HCT116 (cell line): ENCODE data around the gene SARS1. TPM values are rescaled to one million over a fixed set of nuclear protein-coding genes. Genes with fewer than 3 reads are reported as not detected.

Experiments
- ATAC-seq: fragments of 200-7000 bp; cut with Tn5 transposase; 2 replicates; pipeline ENCODE4 v1.9.1; 2020; ENCODE audit warnings: mild to moderate bottlenecking, moderate library complexity
- BruUV-seq: library from RNA; stranded (reverse); fragments of 400-500 nt; replicated peaks from 2 replicates; lab custom pipeline; 2021; lab: Mats Ljungman, UMichigan
- CTCF ChIA-PET: fragments of 300-600 bp; sonication (Branson Sonifier 250); formaldehyde crosslinking; loops from one replicate; lab custom pipeline; 2021; ENCODE audit warnings: antibody characterized with exemption; lab: Charles Lee
- POLR2A ChIA-PET: fragments of 300-600, 350-600 bp; sonication (Branson Sonifier 250); formaldehyde crosslinking; loops from one replicate; lab custom pipeline; 2021; ENCODE audit warnings: antibody characterized with exemption; lab: Charles Lee
- RAD21 ChIA-PET, 2 experiments: fragments of 300-600 bp; sonication (Branson Sonifier 250); formaldehyde crosslinking; loops; one replicate each; lab custom pipeline; 2023; ENCODE audit warnings: low total read pairs in 2 of 2; ENCODE audit not compliant: uncharacterized antibody in 2 of 2, unreplicated experiment in 2 of 2, low non-redundant PET in 1 of 2; lab: Charles Lee
- DNase-seq: peaks from one replicate; pipeline ENCODE4 v3.0.0-alpha.2; 2010; ENCODE audit warnings: low read depth, low spot score
- H2AFZ ChIP-seq: fragments of 200-600 bp; shearing (Covaris generic), sonication (generic); 2 replicates; pipeline ENCODE4 v1.6.1; 2017; ENCODE audit warnings: low read depth, mixed run types, mixed read lengths, antibody characterized with exemption, low read length; ENCODE audit not compliant: poor library complexity, severe bottlenecking
- H3K27ac ChIP-seq: 2 replicates; pipeline ENCODE4 v1.5.1; 2012; ENCODE audit warnings: low read depth, low read length
- H3K27me3 ChIP-seq: fragments of 200-600 bp; sonication (generic); 2 replicates; pipeline ENCODE4 v1.6.1; 2016; ENCODE audit warnings: mixed run types, low read length, mixed read lengths; ENCODE audit not compliant: insufficient read depth
- H3K36me3 ChIP-seq, 2 experiments: fragments of 200-500 bp in 1 of 2; fragments of 200-600 bp in 1 of 2; sonication (Bioruptor generic) in 1 of 2; sonication (generic) in 1 of 2; 2 replicates each; pipeline versions ENCODE4 v1.5.1 to v1.6.1; 2014 to 2016; ENCODE audit warnings: low read length in 2 of 2, inconsistent platforms in 1 of 2, mixed read lengths in 1 of 2, mixed run types in 1 of 2; ENCODE audit not compliant: insufficient read depth in 2 of 2, control insufficient read depth in 1 of 2
- H3K4me1 ChIP-seq, 2 experiments: fragments of 200-600 bp in 1 of 2; sonication (generic) in 1 of 2; 2 replicates each; pipeline versions ENCODE4 v1.5.1 to v1.6.1; 2012 to 2017; ENCODE audit warnings: low read length in 2 of 2, inconsistent platforms in 1 of 2, mild to moderate bottlenecking in 1 of 2, mixed read lengths in 1 of 2, mixed run types in 1 of 2, moderate library complexity in 1 of 2; ENCODE audit not compliant: insufficient read depth in 2 of 2, control insufficient read depth in 1 of 2
- H3K4me2 ChIP-seq: fragments of 200-600 bp; sonication (generic); 2 replicates; pipeline ENCODE4 v1.6.1; 2017; ENCODE audit warnings: mixed run types, low read length, mixed read lengths
- H3K4me3 ChIP-seq, 2 experiments: fragments of 200-600 bp in 1 of 2; sonication (generic) in 1 of 2; replicated peaks in 1 of 2; 2 replicates each; pipeline ENCODE4 v1.5.1; 2011 to 2016; ENCODE audit warnings: low read length in 2 of 2, control low read depth in 1 of 2, low read depth in 1 of 2, mild to moderate bottlenecking in 1 of 2, mixed read lengths in 1 of 2, mixed run types in 1 of 2
- H3K79me2 ChIP-seq: fragments of 200-600 bp; sonication (generic); 2 replicates; pipeline ENCODE4 v1.6.1; 2017; ENCODE audit warnings: mild to moderate bottlenecking, mixed run types, low read length, moderate library complexity, mixed read lengths; ENCODE audit not compliant: insufficient read depth
- H3K9ac ChIP-seq: fragments of 200-600 bp; sonication (generic); 2 replicates; pipeline ENCODE4 v1.6.1; 2016; ENCODE audit warnings: low read length, mixed read lengths
- H3K9me2 ChIP-seq: fragments of 200-600 bp; sonication (generic), shearing (Covaris generic); 2 replicates; pipeline ENCODE4 v1.6.1; 2017; ENCODE audit warnings: mixed run types, mild to moderate bottlenecking, moderate library complexity; ENCODE audit not compliant: insufficient read depth
- H3K9me3 ChIP-seq, 2 experiments: fragments of 200-500 bp in 1 of 2; fragments of 200-600 bp in 1 of 2; sonication (Bioruptor generic) in 1 of 2; sonication (generic) in 1 of 2; 2 replicates each; pipeline ENCODE4 v1.6.1; 2014 to 2017; ENCODE audit warnings: low read length in 2 of 2, mixed read lengths in 2 of 2, inconsistent platforms in 1 of 2, low read depth in 1 of 2, mild to moderate bottlenecking in 1 of 2, mixed run types in 1 of 2, moderate library complexity in 1 of 2; ENCODE audit not compliant: control insufficient read depth in 1 of 2, insufficient read depth in 1 of 2
- H4K20me1 ChIP-seq: fragments of 200-600 bp; sonication (generic), shearing (Covaris generic); 2 replicates; pipeline ENCODE4 v1.6.1; 2017; ENCODE audit warnings: mixed run types, mild to moderate bottlenecking, moderate library complexity; ENCODE audit not compliant: insufficient read depth
- CEBPB ChIP-seq: IDR thresholded peaks from 2 replicates; pipeline ENCODE4 v1.6.1; 2012; ENCODE audit warnings: low read depth
- CTCF ChIP-seq, 3 experiments: fragments of 200-600 bp in 1 of 3; sonication (generic) in 1 of 3; IDR thresholded peaks in 2 of 3; conservative IDR thresholded peaks in 1 of 3; 2 replicates each; pipeline ENCODE4 v1.5.1; 2012 to 2017; ENCODE audit warnings: low read depth in 2 of 3, low read length in 2 of 3, antibody characterized with exemption in 1 of 3, borderline replicate concordance in 1 of 3, control low read depth in 1 of 3, mild to moderate bottlenecking in 1 of 3, mixed read lengths in 1 of 3, mixed run types in 1 of 3, moderate library complexity in 1 of 3; ENCODE audit not compliant: insufficient read depth in 1 of 3
- ELF1 ChIP-seq: IDR thresholded peaks from 2 replicates; pipeline ENCODE4 v1.6.1; 2012; ENCODE audit warnings: low read depth, borderline replicate concordance
- POLR2AphosphoS5 ChIP-seq: IDR thresholded peaks from 2 replicates; pipeline ENCODE4 v1.6.1; 2011; ENCODE audit warnings: mild to moderate bottlenecking, low read depth, low read length, moderate library complexity
- YY1 ChIP-seq: IDR thresholded peaks from 2 replicates; pipeline ENCODE4 v1.6.1; 2011; ENCODE audit warnings: low read length, low read depth, moderate library complexity, mild to moderate bottlenecking; ENCODE audit not compliant: insufficient replicate concordance; ENCODE audit errors: extremely low read depth
- intact Hi-C: fragments of 100-400 bp; cut with micrococcal nuclease; formaldehyde crosslinking; loops from 2 replicates; pipeline ENCODE4 v1.10.0; 2022
- total RNA-seq: library from RNA; stranded (reverse); gene quantifications from one replicate; pipeline ENCODE4 v1.2.1, GENCODE V29; 2021; ENCODE audit not compliant: unreplicated experiment

Gene SARS1
- total RNA-seq, 1 experiment from 2014 or later: 206 TPM

GRCh38 chr1:109239409-109240068, 25.8 kb downstream of the SARS1 start:
- Histone ChIP-seq H3K9ac (no peak overlapping the region), H4K20me1 (no peaks in the 10 kb centered on the region), H3K27me3 (no peaks in the 10 kb centered on the region), H3K9me2 (no peaks in the 10 kb centered on the region), H3K79me2 (no peaks in the 10 kb centered on the region), H3K4me1 (peaks cover 6 to 18% of the 10 kb centered on the region in 2 experiments; a peak in 2 of 4 replicates), H3K4me2 (no peak overlapping the region), H3K27ac (no peak overlapping the region), H2AFZ (no peak overlapping the region), H3K36me3 (peaks cover 30 to 32% of the 10 kb centered on the region in 2 experiments), H3K4me3 (no peak overlapping the region), H3K9me3 (no peaks in the 10 kb centered on the region)
- intact Hi-C loops: no loop called here
- no TSS peak for BruUV-seq
- CTCF ChIA-PET: interaction anchor here (0.7 to 2.5 kb wide), 11 partner anchors 8 to 294 kb away, joined by 3 to 12 read pairs (median 4); partner anchors contain the start of genes ATXN7L2, CELSR2, SARS1 and SORT1
- DNase-seq: no peak
- TF ChIP-seq CEBPB (no peak), POLR2AphosphoS5 (no peak; the same call in 1 of the 2 replicates), YY1 (no peak), CTCF (IDR thresholded peaks at IDR 0.05 in 2 of 3, conservative IDR thresholded peaks at IDR 0.05 in 1 of 3; ENCODE audit: borderline replicate concordance in 1 of 3, insufficient read depth in 1 of 3, low read depth in 2 of 3, low read length in 2 of 3) (peak; percentile 37 to 74 (median 64); a peak in 5 of 6 replicates), ELF1 (no peak)
- peak; percentile 87 for ATAC-seq
- POLR2A ChIA-PET: interaction anchor here (0.8 to 1.4 kb wide), 3 partner anchors 8 to 12 kb away, joined by 3 to 6 read pairs (median 3); partner anchors contain the start of gene CELSR2
- RAD21 ChIA-PET: interaction anchor here in 1 of 2 experiments (0.6 kb wide), 1 partner anchor 43 kb away, joined by 3 read pairs; no protein-coding TSS in a partner anchor
